ENCODE measurements around the gene PGAP1.

- no peak for TF ChIP-seq EZH2phosphoT487 (IDR thresholded peaks at IDR 0.05; ENCODE audit: borderline replicate concordance)
- TF ChIP-seq, protein P1, sequence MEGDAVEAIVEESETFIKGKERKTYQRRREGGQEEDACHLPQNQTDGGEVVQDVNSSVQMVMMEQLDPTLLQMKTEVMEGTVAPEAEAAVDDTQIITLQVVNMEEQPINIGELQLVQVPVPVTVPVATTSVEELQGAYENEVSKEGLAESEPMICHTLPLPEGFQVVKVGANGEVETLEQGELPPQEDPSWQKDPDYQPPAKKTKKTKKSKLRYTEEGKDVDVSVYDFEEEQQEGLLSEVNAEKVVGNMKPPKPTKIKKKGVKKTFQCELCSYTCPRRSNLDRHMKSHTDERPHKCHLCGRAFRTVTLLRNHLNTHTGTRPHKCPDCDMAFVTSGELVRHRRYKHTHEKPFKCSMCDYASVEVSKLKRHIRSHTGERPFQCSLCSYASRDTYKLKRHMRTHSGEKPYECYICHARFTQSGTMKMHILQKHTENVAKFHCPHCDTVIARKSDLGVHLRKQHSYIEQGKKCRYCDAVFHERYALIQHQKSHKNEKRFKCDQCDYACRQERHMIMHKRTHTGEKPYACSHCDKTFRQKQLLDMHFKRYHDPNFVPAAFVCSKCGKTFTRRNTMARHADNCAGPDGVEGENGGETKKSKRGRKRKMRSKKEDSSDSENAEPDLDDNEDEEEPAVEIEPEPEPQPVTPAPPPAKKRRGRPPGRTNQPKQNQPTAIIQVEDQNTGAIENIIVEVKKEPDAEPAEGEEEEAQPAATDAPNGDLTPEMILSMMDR (conservative IDR thresholded peaks at IDR 0.05; ENCODE audit: low read length) = no peak
Observed at GRCh38 chr2:196823750-196824522, 102.6 kb downstream of the PGAP1 start.

Measured in Loucy (cell line).